GM18867 (cell line): Measurements from ENCODE around the gene MTHFSD.

Experiments used
- ATAC-seq: cut with Tn5 transposase; IDR thresholded peaks from one replicate; pipeline ENCODE4 v1.9.1; 2021; ENCODE audit warnings: mild to moderate bottlenecking, moderate library complexity; ENCODE audit not compliant: unreplicated experiment

MTHFSD gene

GRCh38 chr16:86504315-86505184, 50.5 kb downstream of the MTHFSD start:
- ATAC-seq, result no peak

DNA sequence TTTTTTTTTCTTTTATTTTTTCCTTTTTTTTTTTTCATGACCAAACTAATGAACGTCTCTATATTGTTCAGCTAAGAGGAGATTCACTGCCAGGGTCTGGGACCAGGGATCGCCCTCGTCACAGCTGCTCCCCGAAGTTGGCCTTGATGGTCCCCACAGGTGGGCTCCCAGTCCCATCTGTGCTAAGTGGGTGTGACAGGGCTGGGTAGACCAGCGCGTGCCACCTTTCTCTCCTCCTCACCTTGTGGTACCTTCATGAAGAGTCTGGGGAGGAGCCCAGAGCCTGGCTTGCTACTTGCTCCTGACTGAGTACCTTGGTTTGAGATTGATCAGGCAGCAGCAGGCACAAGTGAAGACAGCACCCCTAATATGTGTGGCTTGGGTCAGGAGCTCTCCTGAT, 51.2 kb downstream of the MTHFSD start:
- ATAC-seq, result no peak

DNA sequence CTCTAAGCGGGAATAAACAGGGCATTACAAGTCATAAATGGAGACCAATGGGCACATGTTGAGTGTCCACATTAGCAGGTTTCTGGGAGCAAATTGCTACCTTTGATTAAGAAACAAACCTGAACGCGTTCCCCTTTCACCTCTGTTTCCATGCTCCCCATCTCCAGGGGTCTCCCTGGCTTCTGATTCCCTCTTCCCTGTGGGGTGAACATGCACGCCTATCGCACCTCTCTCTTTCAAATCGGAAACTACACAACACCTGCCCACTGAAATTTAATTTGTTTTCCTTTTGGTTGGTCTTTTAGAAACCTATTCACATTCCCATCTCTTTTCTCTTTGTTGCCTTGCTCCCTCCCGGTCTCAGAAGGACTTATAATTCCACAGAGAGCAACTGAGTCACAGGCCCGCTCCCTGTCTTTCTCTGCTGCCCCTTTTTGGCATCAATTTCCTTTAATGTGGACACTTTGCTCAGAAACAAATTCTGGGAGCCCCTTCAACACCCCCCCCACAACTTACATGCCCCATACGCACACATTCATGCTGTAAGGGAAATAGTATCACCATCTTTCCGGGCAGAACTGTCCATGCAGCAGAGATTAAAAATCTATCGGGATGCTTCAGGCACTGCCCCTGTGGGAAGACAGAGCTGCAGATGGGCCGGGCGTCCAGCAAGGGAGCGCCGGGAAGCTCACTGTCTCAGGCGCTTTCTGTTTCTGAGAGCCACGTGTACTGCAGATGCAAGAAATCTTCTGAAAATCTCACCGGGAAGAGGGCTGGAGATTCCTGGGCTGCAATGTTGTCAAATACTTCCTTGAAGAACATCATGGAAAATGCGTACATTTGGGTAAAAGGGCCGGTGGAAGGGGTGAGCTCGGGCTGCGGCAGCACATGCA, 51.9 kb downstream of the MTHFSD start:
- no peak for ATAC-seq

DNA sequence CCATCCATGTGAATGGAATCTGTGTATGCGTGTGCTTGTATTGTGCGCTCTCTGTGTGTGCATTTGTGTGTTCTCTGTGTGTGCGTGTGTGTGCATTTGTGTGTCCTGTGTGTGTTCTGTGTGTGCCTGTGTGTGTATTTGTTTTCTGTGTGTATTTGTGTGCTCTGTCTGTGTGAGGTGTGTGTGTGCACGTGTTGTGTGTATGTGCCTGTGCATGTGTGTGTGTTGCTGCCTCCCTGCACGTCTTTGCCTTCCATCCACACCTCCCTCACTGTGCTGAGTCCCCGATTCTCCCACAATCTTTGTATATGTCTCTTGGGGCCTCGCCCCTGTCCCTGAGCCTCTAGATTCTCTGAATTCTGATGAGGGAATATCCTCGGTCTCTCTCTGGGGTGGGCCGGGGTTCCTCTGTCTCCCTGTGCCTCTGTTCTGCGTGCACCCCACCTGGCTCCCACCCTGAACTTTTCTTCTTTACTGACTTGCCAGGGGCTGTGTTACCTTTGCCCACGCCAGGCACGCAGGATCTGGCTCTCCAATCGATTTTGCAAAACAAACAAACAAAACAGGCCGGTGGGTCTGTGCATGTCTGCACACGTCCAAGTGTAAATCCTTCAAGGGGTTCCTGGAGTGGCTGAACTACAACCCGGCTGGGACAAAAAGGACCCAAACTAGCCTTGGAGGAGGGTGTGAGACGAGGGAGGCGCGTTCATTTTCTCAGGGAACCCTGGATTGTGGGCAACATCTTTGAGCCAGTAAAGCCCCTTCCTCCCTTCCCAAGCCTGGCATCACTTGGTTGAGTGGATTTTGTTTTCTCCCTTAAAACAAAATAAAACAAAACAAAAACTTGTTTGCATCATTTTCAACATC, 52.8 kb downstream of the MTHFSD start:
- no peak for ATAC-seq

DNA sequence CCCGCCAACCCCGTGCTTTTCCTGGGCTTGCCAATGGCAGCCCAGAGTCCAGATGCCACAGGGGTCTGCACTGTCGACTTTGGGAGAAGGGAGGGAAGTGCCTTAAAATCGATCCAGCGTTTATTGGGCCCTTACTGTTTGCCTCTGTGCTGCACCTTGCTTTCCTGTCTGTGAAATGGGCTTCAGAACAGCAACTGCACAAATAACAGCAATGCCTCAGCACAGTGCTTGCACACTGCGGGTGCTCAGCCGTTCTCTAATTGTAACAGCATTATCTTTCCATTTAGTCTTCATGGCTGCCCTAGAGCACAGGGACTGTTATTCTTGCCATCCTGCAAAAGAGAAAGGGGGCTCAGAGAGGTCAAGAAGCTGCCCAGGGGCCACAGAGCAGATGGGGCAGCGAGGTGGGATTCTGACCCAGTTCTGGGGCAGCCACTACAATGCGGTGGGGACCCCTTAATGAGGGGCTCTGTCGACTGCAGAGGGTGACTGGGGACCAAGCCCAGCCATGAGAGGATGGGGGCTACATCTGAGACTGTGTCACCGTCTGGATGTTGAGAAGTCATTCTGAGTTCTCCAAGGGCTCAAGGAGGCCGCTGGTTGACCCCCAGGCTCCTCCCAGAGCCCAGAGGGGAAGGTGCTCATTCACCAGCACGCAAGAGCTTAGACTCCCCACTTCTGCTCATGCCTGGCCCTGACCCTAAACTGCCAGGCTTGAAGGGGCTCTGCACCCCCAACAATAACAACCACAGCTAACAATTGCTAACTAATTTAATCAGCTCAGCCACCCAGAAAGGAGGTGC, 54.1 kb downstream of the MTHFSD start:
- ATAC-seq, result no peak

DNA sequence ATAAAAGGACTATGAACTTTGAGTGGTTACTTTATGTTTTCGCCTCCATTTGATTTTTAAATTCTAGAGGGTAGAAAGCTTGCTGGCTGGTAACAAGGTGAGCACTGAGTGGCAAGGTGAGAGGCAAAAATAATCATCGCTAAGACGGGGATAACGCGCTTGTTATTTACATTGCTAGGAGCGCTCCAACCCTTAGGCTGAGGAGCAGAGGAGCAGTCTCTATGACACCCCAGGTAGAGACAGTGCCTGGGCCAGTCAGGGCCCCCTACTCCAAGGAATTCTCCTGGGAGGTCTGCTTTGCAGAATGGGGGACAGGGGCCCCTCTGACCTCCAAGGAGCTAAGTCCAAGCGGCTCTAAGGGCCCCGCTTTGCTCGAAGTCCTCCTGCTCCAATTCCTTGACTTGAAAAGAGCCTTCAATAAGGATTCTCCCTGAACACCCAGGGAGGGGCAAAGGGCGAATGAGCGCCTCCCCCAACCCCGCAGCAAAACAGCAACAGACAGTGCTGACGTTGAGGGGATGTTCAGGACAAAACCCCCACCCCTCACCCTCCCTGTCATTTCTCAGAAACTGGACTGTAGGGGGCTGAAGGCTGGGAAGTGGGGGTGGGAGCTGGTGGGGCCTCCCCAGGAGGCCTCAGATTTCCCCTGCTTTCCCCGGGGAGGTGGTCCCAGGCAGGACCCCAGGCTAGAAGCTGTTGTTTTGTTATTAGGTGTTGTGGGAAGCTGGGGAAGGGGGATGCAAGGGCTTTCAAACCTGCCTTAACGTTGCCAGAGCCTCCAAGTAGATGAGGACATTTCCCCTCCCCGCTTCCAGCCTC, 54.9 kb downstream of the MTHFSD start:
- ATAC-seq, result no peak

GRCh38 chr16:86499440-86499786, 55.6 kb downstream of the MTHFSD start:
- ATAC-seq, result no peak

- ATAC-seq, result no peak
Measured at GRCh38 chr16:86498671-86499439, 56.2 kb downstream of the MTHFSD start.

DNA sequence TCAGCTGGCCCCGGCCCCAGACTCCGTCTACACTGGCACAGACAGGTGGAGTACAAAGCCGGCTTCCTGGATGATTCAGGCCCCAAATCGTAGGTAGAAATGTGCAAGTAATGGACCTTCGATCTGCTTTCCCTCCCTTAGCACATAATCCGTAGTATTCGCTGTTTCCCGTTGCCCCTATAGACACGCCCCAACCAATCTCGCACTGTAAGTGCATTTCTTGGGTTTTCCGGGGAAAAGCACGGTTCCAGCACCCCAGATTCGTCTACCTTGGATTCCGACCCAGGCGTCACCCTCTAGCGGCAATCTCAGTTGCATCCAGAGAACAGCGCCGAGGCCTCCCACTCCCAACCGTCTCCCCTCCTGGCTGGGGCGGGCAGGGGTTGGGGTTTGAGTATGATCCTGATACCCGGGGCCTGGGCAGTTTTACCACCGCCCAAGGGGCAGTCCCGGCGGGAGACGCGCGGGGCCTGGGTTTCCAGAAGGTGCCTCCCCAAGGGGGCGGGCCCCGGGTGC, 56.8 kb downstream of the MTHFSD start:
- no peak for ATAC-seq

GRCh38 chr16:86497551-86498021, 57.4 kb downstream of the MTHFSD start:
- ATAC-seq, result no peak

- no peak for ATAC-seq
Measured at GRCh38 chr16:86496929-86497461, 58.0 kb downstream of the MTHFSD start.

GRCh38 chr16:86496262-86496928, 58.6 kb downstream of the MTHFSD start:
- ATAC-seq, result no peak

DNA sequence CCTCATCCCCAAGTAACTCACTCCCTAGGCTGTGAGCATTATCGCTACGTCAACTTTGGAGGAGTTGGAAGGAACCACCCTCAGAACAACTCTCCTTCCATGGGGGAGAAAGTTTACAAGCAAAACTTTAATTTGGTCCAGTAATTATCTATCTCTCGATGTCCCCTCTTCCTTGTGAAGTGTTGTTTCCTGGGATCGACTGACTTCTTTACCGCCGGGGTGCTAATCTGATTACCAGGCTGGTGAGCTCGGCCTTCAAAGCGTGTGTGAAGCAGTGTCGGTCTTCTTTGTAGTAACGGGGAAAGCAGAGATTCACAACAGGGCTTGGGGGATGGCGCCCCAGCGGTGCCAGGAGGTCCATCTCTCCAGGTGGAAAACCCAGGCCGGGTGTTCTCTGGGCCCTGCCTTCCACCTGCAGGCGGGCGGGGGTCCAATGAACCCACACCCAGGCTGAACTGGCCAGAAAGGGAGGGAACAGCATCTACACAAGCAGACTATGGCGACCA, 59.2 kb downstream of the MTHFSD start:
- ATAC-seq, result no peak

GRCh38 chr16:86495357-86495701, 59.7 kb downstream of the MTHFSD start:
- no peak for ATAC-seq

DNA sequence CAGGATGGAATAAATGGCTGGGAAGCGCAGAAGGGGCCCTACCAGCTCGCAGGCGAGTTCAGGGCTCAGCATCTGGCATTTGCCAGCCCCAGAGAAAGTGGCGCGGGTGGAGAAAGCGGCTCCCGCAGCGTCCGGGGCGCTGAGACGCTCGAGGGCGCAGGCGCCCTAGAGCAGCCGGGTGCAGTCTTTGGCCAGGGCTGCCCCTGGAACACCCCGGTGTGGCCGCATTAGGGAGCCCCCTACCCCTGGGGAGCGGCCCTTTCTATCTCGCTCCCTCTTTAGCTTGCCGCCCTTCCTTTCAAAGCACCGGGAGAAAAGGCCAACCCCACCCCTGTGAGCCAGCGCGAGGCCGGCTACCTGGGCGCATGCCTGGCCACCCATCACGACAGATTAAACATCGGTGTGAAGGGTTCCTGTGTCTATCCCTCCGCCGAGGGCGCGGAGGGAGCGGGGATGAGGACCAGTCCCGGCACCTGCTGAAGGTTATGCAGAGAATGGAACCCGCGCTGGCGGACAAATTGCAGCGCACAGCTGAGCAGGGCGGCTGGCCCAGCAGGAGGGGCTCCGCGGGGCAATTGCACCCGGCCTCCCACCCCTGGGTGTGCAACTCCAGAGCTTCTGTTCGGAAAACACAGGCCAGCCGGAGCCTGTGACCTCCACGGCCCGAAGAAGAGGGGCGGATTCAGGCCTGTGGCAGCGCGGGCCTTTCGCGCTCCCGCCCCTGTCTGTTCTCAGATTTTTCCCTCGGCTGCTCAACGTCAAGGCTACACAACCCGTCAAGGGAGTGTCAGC, 60.3 kb downstream of the MTHFSD start:
- no peak for ATAC-seq

GRCh38 chr16:86494039-86494564, 60.9 kb downstream of the MTHFSD start:
- ATAC-seq, result no peak
